ENCODE results near the gene CFD. TPM values are rescaled to one million over a fixed set of nuclear protein-coding genes. Genes with fewer than 3 reads are reported as not detected.

The CFD gene
- total and polyA plus RNA-seq, 4 donors, result 4.5 to 20.2 (median 13.6) TPM

DNA sequence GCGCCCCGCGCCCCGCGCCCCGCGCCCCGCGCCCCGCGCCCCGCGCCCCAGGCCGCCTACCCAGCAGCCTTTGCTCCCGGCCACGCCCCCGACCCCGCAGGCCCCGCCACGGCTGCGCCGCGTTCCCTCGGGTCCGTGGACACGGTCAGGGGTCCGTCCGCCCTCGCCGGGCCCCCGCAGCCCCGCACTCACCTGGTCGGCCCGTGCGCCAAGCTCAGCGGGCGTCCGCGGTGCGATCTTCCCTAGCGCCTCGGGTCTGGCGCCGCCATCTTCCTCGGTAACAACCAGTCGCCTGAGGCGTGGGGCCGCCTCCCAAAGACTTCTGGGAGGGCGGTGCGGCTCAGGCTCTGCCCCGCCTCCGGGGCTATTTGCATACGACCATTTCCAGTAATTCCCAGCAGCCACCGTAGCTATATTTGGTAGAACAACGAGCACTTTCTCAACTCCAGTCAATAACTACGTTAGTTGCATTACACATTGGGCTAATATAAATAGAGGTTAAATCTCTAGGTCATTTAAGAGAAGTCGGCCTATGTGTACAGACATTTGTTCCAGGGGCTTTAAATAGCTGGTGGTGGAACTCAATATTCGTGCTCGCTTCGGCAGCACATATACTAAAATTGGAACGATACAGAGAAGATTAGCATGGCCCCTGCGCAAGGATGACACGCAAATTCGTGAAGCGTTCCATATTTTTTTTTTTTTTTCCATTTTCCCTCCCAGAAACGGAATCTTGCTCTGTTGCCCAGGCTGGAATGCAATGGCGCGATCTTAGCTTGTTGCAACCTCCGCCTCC lies 33.6 kb downstream of the CFD start, which contains the start of the genes MED16 and RNU6-9 (continued):
- TF ChIP-seq, protein P1, sequence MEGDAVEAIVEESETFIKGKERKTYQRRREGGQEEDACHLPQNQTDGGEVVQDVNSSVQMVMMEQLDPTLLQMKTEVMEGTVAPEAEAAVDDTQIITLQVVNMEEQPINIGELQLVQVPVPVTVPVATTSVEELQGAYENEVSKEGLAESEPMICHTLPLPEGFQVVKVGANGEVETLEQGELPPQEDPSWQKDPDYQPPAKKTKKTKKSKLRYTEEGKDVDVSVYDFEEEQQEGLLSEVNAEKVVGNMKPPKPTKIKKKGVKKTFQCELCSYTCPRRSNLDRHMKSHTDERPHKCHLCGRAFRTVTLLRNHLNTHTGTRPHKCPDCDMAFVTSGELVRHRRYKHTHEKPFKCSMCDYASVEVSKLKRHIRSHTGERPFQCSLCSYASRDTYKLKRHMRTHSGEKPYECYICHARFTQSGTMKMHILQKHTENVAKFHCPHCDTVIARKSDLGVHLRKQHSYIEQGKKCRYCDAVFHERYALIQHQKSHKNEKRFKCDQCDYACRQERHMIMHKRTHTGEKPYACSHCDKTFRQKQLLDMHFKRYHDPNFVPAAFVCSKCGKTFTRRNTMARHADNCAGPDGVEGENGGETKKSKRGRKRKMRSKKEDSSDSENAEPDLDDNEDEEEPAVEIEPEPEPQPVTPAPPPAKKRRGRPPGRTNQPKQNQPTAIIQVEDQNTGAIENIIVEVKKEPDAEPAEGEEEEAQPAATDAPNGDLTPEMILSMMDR (IDR thresholded peaks at IDR 0.05; ENCODE audit: low read depth, low read length, missing input control), result no peak

DNA sequence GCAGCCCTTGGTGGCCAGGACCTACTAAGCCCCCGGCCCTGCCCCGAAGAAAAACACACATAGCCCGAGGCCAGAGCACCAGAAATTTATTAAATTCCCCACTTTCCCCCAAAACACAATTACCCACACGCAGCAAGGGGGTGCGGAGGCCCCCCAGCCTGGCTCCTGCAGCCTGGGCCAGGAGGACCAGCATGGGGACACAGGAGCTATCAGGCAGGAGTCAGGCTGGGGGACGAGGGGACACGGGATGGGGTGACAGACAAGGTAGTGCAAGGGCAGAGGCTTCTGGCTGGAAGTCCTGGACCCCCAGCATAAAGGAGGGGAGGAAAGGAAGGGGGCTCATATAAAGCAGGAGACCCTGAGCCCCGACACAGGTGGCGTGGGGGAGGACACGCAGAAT lies 37.0 kb downstream of the CFD start:
- Histone ChIP-seq H3K4me3 (ENCODE audit: low read depth in 1 of 3, low read length in 3 of 3) (no peak overlapping the region), H3K27ac (ENCODE audit: low read depth in 1 of 2, low read length in 2 of 2) (no peak overlapping the region), H3K9ac (ENCODE audit: low read depth in 1 of 2, low read length in 2 of 2) (no peak overlapping the region), H3K9me3 (ENCODE audit: control insufficient read depth in 4 of 4, low read length in 3 of 4) (no peaks in the 10 kb centered on the region), H3K4me1 (ENCODE audit: control insufficient read depth in 4 of 4, insufficient read depth in 4 of 4, low read length in 3 of 4) (peaks cover 0 to 7% (median 4%) of the 10 kb centered on the region in 4 donors), H3K27me3 (ENCODE audit: control insufficient read depth in 4 of 4, insufficient read depth in 4 of 4, low read length in 3 of 4) (no peaks in the 10 kb centered on the region), H3K36me3 (ENCODE audit: control insufficient read depth in 4 of 4, insufficient read depth in 3 of 4, low read depth in 1 of 4, low read length in 3 of 4) (peaks cover 0 to 8% (median 4%) of the 10 kb centered on the region in 4 donors)
- TF ChIP-seq GABPA (IDR thresholded peaks at IDR 0.05 in 1 of 2, conservative IDR thresholded peaks at IDR 0.05 in 1 of 2) (no peak), TAF1 (conservative IDR thresholded peaks at IDR 0.05) (no peak), FOXA1 (IDR thresholded peaks at IDR 0.05) (no peak), RXRA (IDR thresholded peaks at IDR 0.05) (no peak)
- TF ChIP-seq, protein P2, sequence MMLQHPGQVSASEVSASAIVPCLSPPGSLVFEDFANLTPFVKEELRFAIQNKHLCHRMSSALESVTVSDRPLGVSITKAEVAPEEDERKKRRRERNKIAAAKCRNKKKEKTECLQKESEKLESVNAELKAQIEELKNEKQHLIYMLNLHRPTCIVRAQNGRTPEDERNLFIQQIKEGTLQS (IDR thresholded peaks at IDR 0.05), result no peak
- DNase-seq (ENCODE audit: low spot score), result no peak
- 98% methylated on average over 10 of the region's 10 CpGs for WGBS

DNA sequence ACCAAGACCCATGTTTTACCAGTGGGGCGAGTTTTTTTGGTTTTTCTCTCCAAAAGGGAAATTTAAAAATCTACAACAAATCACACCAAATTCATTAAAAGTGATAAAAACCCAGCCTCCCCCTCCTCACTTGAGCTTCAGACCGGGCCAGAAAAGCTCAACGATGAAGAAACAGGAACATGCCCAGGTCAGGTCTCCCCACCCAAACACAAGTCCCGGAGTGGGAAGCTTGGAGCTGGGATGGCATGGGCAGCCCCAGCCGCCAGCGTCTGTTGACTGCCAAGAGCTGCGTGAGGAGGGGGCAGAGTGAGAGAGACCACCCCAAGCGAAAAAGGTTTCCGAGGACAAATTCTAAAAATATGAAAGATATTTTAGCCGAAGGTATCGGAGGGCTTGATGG lies 37.5 kb downstream of the CFD start:
- TF ChIP-seq JUND (IDR thresholded peaks at IDR 0.05) (no peak), RAD21 (IDR thresholded peaks at IDR 0.05) (no peak), YY1 (IDR thresholded peaks at IDR 0.05) (no peak), EGR1 (IDR thresholded peaks at IDR 0.05; ENCODE audit: low read depth in 2 of 2) (no peak), RXRA (IDR thresholded peaks at IDR 0.05) (no peak), GABPA (IDR thresholded peaks at IDR 0.05 in 1 of 2, conservative IDR thresholded peaks at IDR 0.05 in 1 of 2) (no peak), HNF4A (conservative IDR thresholded peaks at IDR 0.05) (no peak), FOXA2 (IDR thresholded peaks at IDR 0.05) (no peak), NR2F2 (IDR thresholded peaks at IDR 0.05) (no peak), FOXA1 (IDR thresholded peaks at IDR 0.05) (no peak), TAF1 (conservative IDR thresholded peaks at IDR 0.05) (no peak), SP1 (IDR thresholded peaks at IDR 0.05) (no peak), HNF4G (IDR thresholded peaks at IDR 0.05) (no peak)
- TF ChIP-seq, protein P3, sequence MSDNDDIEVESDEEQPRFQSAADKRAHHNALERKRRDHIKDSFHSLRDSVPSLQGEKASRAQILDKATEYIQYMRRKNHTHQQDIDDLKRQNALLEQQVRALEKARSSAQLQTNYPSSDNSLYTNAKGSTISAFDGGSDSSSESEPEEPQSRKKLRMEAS (IDR thresholded peaks at IDR 0.05), result no peak
- TF ChIP-seq, protein P2 (IDR thresholded peaks at IDR 0.05), result no peak
- TF ChIP-seq, protein P1 (IDR thresholded peaks at IDR 0.05; ENCODE audit: low read depth, low read length, missing input control), result no peak
- TF ChIP-seq, protein P4, sequence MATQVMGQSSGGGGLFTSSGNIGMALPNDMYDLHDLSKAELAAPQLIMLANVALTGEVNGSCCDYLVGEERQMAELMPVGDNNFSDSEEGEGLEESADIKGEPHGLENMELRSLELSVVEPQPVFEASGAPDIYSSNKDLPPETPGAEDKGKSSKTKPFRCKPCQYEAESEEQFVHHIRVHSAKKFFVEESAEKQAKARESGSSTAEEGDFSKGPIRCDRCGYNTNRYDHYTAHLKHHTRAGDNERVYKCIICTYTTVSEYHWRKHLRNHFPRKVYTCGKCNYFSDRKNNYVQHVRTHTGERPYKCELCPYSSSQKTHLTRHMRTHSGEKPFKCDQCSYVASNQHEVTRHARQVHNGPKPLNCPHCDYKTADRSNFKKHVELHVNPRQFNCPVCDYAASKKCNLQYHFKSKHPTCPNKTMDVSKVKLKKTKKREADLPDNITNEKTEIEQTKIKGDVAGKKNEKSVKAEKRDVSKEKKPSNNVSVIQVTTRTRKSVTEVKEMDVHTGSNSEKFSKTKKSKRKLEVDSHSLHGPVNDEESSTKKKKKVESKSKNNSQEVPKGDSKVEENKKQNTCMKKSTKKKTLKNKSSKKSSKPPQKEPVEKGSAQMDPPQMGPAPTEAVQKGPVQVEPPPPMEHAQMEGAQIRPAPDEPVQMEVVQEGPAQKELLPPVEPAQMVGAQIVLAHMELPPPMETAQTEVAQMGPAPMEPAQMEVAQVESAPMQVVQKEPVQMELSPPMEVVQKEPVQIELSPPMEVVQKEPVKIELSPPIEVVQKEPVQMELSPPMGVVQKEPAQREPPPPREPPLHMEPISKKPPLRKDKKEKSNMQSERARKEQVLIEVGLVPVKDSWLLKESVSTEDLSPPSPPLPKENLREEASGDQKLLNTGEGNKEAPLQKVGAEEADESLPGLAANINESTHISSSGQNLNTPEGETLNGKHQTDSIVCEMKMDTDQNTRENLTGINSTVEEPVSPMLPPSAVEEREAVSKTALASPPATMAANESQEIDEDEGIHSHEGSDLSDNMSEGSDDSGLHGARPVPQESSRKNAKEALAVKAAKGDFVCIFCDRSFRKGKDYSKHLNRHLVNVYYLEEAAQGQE (IDR thresholded peaks at IDR 0.05), result no peak
- TF ChIP-seq, protein P5, sequence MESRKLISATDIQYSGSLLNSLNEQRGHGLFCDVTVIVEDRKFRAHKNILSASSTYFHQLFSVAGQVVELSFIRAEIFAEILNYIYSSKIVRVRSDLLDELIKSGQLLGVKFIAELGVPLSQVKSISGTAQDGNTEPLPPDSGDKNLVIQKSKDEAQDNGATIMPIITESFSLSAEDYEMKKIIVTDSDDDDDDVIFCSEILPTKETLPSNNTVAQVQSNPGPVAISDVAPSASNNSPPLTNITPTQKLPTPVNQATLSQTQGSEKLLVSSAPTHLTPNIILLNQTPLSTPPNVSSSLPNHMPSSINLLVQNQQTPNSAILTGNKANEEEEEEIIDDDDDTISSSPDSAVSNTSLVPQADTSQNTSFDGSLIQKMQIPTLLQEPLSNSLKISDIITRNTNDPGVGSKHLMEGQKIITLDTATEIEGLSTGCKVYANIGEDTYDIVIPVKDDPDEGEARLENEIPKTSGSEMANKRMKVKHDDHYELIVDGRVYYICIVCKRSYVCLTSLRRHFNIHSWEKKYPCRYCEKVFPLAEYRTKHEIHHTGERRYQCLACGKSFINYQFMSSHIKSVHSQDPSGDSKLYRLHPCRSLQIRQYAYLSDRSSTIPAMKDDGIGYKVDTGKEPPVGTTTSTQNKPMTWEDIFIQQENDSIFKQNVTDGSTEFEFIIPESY (IDR thresholded peaks at IDR 0.05), result no peak
- H3K27me3 ChIP-seq (ENCODE audit: control insufficient read depth in 4 of 4, insufficient read depth in 4 of 4, low read length in 3 of 4), result no peaks in the 10 kb centered on the region
- WGBS, result 92% methylated on average over 11 of the region's 11 CpGs
- peaks cover 0 to 11% (median 4%) of the 10 kb centered on the region in 4 donors for H3K36me3 ChIP-seq (ENCODE audit: control insufficient read depth in 4 of 4, insufficient read depth in 3 of 4, low read depth in 1 of 4, low read length in 3 of 4)
- H3K27ac ChIP-seq (ENCODE audit: low read depth in 1 of 2, low read length in 2 of 2), result no peak overlapping the region
- peaks cover 3 to 7% (median 5%) of the 10 kb centered on the region in 4 donors for H3K4me1 ChIP-seq (ENCODE audit: control insufficient read depth in 4 of 4, insufficient read depth in 4 of 4, low read length in 3 of 4)
- H3K9ac ChIP-seq (ENCODE audit: low read depth in 1 of 2, low read length in 2 of 2), result no peak overlapping the region
- DNase-seq (ENCODE audit: low spot score), result no peak
- H3K4me3 ChIP-seq (ENCODE audit: low read depth in 1 of 3, low read length in 3 of 3), result no peak overlapping the region
- H3K9me3 ChIP-seq (ENCODE audit: control insufficient read depth in 4 of 4, low read length in 3 of 4), result no peaks in the 10 kb centered on the region
